IPS-20b (cell line): Measurements from ENCODE around the gene NHERF2.
A peak's percentile ranks its signal among the peaks of the same experiment; 100 is the strongest.

ENCODE experiments used
- H3K27ac ChIP-seq: one replicate; pipeline ENCODE4 v1.5.1; 2013; ENCODE audit warnings: low read length
- H3K27me3 ChIP-seq: 2 replicates; pipeline ENCODE4 v1.6.1; 2013; ENCODE audit warnings: mild to moderate bottlenecking, low read length, inconsistent platforms; ENCODE audit not compliant: insufficient read depth
- H3K36me3 ChIP-seq: 2 replicates; pipeline ENCODE4 v1.6.1; 2013; ENCODE audit warnings: low read depth, mild to moderate bottlenecking, inconsistent platforms, low read length, moderate library complexity; ENCODE audit not compliant: insufficient read depth
- H3K4me1 ChIP-seq: 2 replicates; pipeline ENCODE4 v1.6.1; 2013; ENCODE audit warnings: mild to moderate bottlenecking, control low read depth, inconsistent platforms, low read length, moderate library complexity; ENCODE audit not compliant: insufficient read depth
- H3K4me3 ChIP-seq: 2 replicates; pipeline ENCODE4 v1.5.1; 2013; ENCODE audit warnings: mild to moderate bottlenecking, low read length, inconsistent platforms
- H3K9ac ChIP-seq: 2 replicates; pipeline ENCODE4 v1.6.1; 2013; ENCODE audit warnings: low read depth, mild to moderate bottlenecking, inconsistent platforms, low read length, moderate library complexity
- H3K9me3 ChIP-seq: 2 replicates; pipeline ENCODE4 v1.6.1; 2013; ENCODE audit warnings: mild to moderate bottlenecking, low read depth, low read length, inconsistent platforms; ENCODE audit not compliant: insufficient read depth

Gene NHERF2

DNA sequence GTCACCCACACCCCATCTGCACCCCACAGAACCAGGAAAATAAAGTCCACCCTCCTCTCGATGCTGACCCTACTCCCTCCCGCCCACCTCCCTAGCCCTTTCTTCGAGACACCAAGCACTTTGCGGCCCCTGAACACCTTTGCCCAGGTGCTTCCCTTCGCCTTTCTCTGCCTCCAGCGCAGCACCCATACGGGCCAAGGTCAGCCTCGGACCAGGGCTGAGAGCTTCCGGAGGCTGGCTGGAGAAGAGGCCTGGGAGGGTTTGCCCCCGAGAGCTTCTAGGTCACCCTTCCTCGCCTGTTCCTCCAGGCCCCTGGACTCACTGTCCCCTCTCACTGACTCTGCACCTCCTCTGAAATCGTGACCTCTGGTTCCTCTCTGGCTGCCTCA, 2.7 kb upstream of the NHERF2 start:
- no peaks in the 10 kb centered on the region; the same call in 1 of the 2 replicates for H3K4me1 ChIP-seq
- no peaks in the 10 kb centered on the region for H3K36me3 ChIP-seq

DNA sequence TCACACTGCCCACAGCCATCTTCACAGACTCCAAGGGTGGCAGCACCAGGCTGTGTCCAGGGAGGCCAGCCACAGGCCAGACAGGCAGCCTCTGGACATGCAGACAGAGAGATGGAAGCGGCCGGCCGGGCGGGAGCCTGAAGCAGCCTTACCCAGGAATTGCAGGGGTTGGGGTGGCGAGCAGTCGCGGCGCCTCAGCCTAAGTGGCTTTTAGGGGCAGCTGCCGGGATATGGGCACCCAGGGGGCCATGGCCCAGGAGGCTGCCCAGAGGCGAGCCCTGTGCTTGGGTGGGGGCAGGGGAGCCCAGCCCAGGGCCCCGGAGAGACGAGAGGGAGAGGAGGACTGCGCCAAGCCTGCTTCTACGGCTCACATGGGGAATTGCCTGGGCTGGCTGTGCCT, 1.5 kb upstream of the NHERF2 start:
- Histone ChIP-seq H3K36me3 (no peaks in the 10 kb centered on the region), H3K27ac (no peak overlapping the region), H3K4me1 (no peaks in the 10 kb centered on the region; the same call in 1 of the 2 replicates), H3K9me3 (no peaks in the 10 kb centered on the region), H3K4me3 (no peak overlapping the region), H3K27me3 (peaks cover 69% of the 10 kb centered on the region), H3K9ac (no peak overlapping the region)

More for the DNA sequence above, 2.7 kb upstream of the NHERF2 start:
- Histone ChIP-seq H3K4me3 (peak overlapping the region; percentile 66; the same call in 1 of the 2 replicates), H3K27me3 (peaks cover 81% of the 10 kb centered on the region), H3K9ac (no peak overlapping the region), H3K27ac (no peak overlapping the region), H3K9me3 (no peaks in the 10 kb centered on the region)

DNA sequence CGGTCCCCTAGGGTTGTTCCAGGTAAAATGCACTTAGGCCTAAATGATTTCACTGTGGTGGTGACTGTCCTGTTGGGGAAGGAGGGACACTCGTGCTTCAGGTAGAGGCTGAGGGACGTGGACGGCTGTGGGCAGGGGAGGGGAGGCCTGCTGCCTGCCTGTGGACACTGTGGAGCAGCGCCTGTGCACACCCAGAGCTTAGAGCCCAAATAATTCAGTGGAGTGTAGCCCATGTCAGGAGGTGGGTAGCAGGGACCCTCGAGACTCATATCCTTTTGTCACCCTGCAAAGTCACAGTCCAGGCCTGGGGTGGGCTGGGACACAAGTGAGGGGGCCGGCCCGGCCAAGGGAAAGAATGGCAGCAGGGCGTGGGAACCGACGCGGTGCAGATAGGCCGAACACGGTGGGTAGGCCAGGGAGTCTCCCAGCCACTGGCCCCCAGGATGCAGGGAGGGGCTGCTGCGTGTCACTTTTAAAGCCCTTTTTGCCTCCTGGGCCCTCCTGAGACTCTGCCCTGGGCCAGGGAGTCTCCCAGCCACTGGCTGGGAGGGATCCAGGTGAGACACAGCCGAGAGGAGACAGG, 733 bp upstream of the NHERF2 start:
- Histone ChIP-seq H3K9me3 (no peaks in the 10 kb centered on the region), H3K27ac (no peak overlapping the region), H3K27me3 (peaks cover 62% of the 10 kb centered on the region), H3K4me1 (no peaks in the 10 kb centered on the region; the same call in 1 of the 2 replicates), H3K9ac (no peak overlapping the region), H3K4me3 (no peak overlapping the region; the same call in 1 of the 2 replicates), H3K36me3 (no peaks in the 10 kb centered on the region)

DNA sequence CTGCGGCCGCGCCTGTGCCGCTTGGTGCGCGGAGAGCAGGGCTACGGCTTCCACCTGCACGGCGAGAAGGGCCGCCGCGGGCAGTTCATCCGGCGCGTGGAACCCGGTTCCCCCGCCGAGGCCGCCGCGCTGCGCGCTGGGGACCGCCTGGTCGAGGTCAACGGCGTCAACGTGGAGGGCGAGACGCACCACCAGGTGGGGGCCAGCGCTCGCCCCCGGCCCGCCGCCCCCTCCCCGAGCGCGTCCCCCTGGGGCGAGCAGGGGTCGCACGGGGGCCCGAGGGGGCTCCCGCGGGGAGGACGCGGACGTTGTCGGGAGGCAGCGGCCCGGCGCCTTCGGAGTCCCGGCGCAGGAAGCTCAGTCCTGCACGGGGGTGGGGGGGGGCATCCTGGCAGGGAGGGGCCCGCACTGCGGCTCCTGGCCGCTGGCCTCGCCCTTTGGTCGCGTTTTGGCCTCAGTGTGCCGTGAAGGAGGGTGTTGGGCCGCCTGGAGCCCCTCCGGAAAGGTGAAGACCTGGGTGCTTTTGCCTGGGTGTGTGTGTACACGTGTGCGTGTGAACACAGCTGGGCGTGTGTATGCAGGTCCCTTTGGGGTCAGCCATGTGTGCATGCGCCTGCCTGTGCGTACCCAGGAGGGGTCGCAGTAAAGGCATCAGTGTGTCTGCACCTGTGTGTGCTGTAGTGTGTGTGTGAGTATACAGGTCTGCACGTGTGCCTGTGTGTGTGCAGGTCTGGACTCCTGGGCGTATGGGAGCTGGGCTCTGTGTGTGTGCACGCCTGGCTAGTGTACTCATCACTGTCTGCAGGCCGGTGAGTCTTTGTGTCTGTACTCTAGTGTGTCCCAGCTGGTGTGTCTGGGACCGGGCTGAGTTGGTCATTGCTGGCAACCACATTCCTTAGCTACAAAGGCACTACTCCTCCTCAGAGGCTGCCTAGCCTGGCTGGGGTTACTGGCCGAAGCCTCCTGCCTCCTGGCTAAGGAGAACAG, 615 bp downstream of the NHERF2 start:
- H3K4me1 ChIP-seq, result no peaks in the 10 kb centered on the region; the same call in 1 of the 2 replicates
- no peak overlapping the region for H3K27ac ChIP-seq

DNA sequence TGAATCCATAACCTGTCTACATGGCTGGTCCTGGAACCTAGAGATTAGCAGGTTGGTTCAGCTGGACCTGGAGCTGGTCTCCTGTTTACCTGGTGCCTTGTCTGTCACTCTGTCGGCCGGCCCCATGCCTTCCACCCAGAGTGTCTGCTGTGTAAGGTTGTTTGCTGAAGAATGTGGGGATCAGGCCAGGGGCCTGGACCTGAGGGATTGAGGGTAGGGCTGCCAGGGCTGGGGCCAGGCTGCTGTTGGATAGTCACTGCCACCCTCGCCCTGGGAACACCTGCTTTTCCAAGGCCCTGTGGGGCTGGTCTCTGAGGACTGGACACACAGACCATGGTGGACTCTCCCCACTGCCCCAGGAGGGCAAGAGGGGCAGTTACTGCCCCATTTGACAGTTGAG, 1.4 kb downstream of the NHERF2 start:
- H3K9ac ChIP-seq, result no peak overlapping the region
- H3K27me3 ChIP-seq, result peaks cover 43% of the 10 kb centered on the region

More for the DNA sequence above, 615 bp downstream of the NHERF2 start:
- Histone ChIP-seq H3K9ac (no peak overlapping the region), H3K9me3 (no peaks in the 10 kb centered on the region), H3K27me3 (peaks cover 49% of the 10 kb centered on the region), H3K36me3 (no peaks in the 10 kb centered on the region), H3K4me3 (peak overlapping the region; percentile 60)

DNA sequence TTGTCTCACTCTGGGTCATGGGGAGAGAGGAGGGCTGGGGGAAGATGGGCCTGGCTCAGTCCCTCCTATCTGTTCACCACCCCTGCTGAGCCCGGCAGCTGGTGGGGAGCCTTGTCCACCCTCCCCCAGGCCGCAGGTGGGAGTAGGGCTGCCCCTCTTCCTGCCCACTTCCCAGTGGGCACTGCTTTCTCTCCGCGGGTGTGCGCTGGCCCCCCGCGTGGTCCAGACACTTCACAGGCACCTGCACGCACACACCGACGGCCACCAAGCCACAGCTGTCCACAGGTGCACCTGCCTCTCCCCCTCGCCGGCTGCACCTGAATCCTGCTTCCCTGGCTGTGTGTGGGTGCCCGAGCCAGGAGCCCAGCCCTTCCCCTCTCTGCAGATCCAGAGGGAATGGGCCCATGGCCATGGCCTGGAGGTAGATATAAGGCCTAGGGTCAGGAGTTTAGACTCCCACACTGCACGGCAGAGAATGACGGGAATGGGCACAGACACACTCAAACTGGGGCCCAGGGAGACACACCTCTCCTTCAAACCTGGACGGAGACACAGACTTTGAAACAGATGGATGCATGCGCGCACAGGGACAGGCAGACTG, 2.0 kb downstream of the NHERF2 start:
- Histone ChIP-seq H3K27me3 (peaks cover 42% of the 10 kb centered on the region), H3K9ac (no peak overlapping the region), H3K4me1 (no peaks in the 10 kb centered on the region; the same call in 1 of the 2 replicates), H3K27ac (no peak overlapping the region), H3K4me3 (no peak overlapping the region), H3K9me3 (no peaks in the 10 kb centered on the region), H3K36me3 (no peaks in the 10 kb centered on the region)

More for the DNA sequence above, 1.4 kb downstream of the NHERF2 start:
- H3K27ac ChIP-seq, result no peak overlapping the region
- no peak overlapping the region for H3K4me3 ChIP-seq
- no peaks in the 10 kb centered on the region; the same call in 1 of the 2 replicates for H3K4me1 ChIP-seq
- H3K36me3 ChIP-seq, result no peaks in the 10 kb centered on the region
- H3K9me3 ChIP-seq, result no peaks in the 10 kb centered on the region

DNA sequence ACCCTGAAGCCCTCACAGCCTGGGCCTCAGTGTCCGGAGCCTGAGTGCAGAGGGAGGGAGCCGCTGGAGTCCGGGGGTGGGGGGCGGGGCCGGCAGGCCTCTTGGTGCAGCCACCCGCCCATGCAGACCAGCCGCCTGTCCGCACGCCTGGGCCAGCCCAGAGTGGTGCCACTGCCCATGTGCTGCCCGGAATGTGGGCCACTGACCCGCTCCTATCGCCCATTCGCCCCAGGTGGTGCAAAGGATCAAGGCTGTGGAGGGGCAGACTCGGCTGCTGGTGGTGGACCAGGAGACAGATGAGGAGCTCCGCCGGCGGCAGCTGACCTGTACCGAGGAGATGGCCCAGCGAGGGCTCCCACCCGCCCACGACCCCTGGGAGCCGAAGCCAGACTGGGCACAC, 2.6 kb downstream of the NHERF2 start:
- no peak overlapping the region for H3K27ac ChIP-seq
- H3K4me1 ChIP-seq, result no peaks in the 10 kb centered on the region
- no peaks in the 10 kb centered on the region for H3K36me3 ChIP-seq
- H3K27me3 ChIP-seq, result peaks cover 35% of the 10 kb centered on the region
- H3K4me3 ChIP-seq, result no peak overlapping the region
- no peak overlapping the region for H3K9ac ChIP-seq
- no peaks in the 10 kb centered on the region for H3K9me3 ChIP-seq

DNA sequence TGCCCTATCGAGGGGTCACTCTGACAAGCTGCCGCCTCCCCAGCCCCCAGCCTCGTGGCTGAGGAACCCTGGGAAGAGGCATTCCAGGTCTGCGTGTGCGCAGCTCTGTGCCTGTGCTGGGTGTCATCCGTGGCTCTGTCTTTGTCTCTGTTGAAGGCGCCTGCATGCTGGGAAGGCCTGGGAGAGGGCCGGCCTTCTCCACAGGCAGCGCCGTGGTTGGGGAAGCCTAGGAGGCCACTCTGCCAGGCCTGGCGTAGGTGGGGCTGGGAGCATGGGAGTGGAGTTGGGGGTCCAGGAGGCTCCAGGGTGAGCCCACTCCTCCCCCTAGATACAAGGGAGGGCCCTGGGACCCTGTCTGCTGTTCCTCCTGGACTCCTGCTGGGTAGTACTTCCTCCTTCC, 3.3 kb downstream of the NHERF2 start:
- H3K4me1 ChIP-seq, result no peaks in the 10 kb centered on the region
- no peak overlapping the region for H3K27ac ChIP-seq
- H3K27me3 ChIP-seq, result peaks cover 31% of the 10 kb centered on the region
- no peak overlapping the region for H3K4me3 ChIP-seq
- H3K9me3 ChIP-seq, result no peaks in the 10 kb centered on the region
- no peak overlapping the region for H3K9ac ChIP-seq
- no peaks in the 10 kb centered on the region for H3K36me3 ChIP-seq

DNA sequence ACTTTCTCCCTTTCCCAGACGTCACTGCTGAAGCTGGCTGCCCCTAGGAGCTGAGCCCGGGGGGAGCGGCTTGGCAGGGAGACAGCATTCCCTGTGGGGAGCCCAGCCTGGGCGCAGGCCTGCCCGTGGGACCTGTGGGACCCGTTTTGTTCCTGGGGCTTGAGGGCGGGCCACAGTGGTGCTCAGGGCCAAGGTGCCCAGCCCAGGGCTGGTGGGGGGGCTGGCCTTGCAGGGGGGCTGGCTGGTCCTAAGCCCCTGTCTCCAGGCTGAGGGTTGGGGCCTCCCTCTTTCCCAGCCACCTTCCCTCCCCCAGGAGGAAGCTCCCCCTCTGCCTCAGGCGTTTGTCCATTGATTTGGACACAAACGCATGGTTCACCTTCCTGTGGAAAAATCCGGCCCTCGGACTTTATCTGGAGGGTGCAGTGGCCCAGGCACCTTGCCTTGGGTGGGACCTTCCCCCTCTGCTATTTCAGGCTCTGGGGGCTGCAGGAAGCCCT, 4.4 kb downstream of the NHERF2 start:
- H3K27ac ChIP-seq, result no peak overlapping the region
- peaks cover 22% of the 10 kb centered on the region for H3K27me3 ChIP-seq
- no peaks in the 10 kb centered on the region for H3K9me3 ChIP-seq
- H3K36me3 ChIP-seq, result no peaks in the 10 kb centered on the region
- no peaks in the 10 kb centered on the region for H3K4me1 ChIP-seq
- H3K9ac ChIP-seq, result no peak overlapping the region
- no peak overlapping the region for H3K4me3 ChIP-seq

DNA sequence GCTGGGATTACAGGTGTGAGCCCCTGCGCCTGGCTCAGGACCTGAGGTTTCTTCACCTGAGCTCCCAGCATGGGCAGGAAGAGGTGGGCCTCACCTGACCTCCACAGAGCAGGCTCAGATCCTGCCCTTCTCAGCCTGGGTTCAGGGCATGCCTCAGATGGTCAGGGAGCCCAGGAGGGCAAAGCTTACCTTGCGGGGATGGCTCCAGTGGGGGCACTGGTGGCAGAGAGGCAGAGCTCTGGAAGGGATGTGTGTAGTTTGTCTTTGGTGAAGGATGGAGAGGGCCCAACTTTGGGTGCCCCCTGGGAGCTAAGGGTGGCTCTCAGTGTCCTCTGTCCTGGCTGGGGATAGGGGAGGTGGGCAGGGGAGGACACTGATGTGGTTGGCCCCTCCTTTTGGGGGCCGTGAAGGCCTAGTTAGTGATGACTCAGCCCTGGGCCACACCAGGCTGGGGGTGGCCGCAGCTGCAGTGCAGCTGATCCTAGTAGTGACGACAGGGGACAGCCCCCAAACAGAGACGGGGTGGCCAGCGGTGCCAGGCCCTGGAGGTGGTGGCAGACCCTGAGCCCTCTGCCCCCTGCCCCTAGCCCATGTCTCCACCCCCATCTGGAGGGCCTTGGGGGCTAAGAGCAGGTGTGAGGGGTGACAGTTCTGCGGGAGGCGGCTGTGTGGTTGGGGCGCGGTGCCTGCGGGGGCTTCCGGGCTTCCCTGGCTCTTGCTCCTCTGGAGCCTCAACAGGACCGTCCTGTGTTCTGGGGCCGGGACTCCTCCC, 5.8 kb downstream of the NHERF2 start:
- H3K27ac ChIP-seq, result no peak overlapping the region
- no peaks in the 10 kb centered on the region for H3K36me3 ChIP-seq
- H3K4me1 ChIP-seq, result no peaks in the 10 kb centered on the region
- H3K4me3 ChIP-seq, result no peak overlapping the region
- no peak overlapping the region for H3K9ac ChIP-seq
- H3K9me3 ChIP-seq, result no peaks in the 10 kb centered on the region
- H3K27me3 ChIP-seq, result peaks cover 12% of the 10 kb centered on the region
